Erythroblast (primary cell): ENCODE data around the gene STIM2.

ENCODE experiments used
- GATA1 ChIP-seq: IDR thresholded peaks from 2 replicates; pipeline ENCODE4 v1.6.1; 2011; ENCODE audit warnings: low read depth, mild to moderate bottlenecking, control low read depth, low read length, moderate library complexity
- POLR2A ChIP-seq: IDR thresholded peaks from 2 replicates; pipeline ENCODE4 v1.6.1; 2011; ENCODE audit warnings: mild to moderate bottlenecking, low read length

GRCh38 chr4:26856906-26857277 is 3.7 kb upstream of the STIM2 start:
- TF ChIP-seq POLR2A (no peak), GATA1 (no peak)
